Thoracic aorta (tissue), 2 donors: ENCODE results near the gene TNNI3K. TPM values are rescaled to one million over a fixed set of nuclear protein-coding genes. Genes with fewer than 3 reads are reported as not detected.
A peak's percentile ranks its signal among the peaks of the same experiment; 100 is the strongest.

Experiments used
- ATAC-seq: fragments of 150-250 bp; one replicate; pipeline ENCODE4 v1.8.0; 2017; ENCODE audit warnings: low read depth; ENCODE audit not compliant: insufficient number of reproducible peaks, low FRiP score
- DNase-seq: peaks from one replicate; pipeline ENCODE4 v3.0.0-alpha.2; 2020; ENCODE audit warnings: low spot score
- H3K27ac ChIP-seq, 2 donors: fragments of 200-600 bp; sonication (generic); 1 replicate in 1 of 2; 2 replicates in 1 of 2; pipeline ENCODE4 v1.5.1; 2016; ENCODE audit warnings: mild to moderate bottlenecking in 2 of 2, moderate library complexity in 2 of 2
- H3K27me3 ChIP-seq: fragments of 200-600 bp; sonication (generic); replicated peaks from 2 replicates; pipeline ENCODE4 v1.6.0; 2016; ENCODE audit warnings: mild to moderate bottlenecking; ENCODE audit not compliant: insufficient read depth
- H3K36me3 ChIP-seq: fragments of 200-600 bp; sonication (generic); one replicate; pipeline ENCODE4 v1.5.1; 2016
- H3K4me1 ChIP-seq, 2 donors: fragments of 200-600 bp; sonication (generic); 1 replicate in 1 of 2; 2 replicates in 1 of 2; pipeline versions ENCODE4 v1.5.1 to v1.6.0; 2016; ENCODE audit warnings: low read depth in 2 of 2, mild to moderate bottlenecking in 1 of 2; ENCODE audit not compliant: control insufficient read depth in 1 of 2
- H3K4me3 ChIP-seq: fragments of 200-600 bp; sonication (generic); 2 replicates; pipeline ENCODE4 v1.5.1; 2016; ENCODE audit warnings: mild to moderate bottlenecking
- H3K9me3 ChIP-seq: fragments of 200-600 bp; sonication (generic); 2 replicates; pipeline ENCODE4 v1.5.1; 2016
- total RNA-seq, 2 donors: library from RNA; depleted of rRNA; stranded (reverse); fragments of >200 nt; gene quantifications; one replicate each; pipeline versions ENCODE4 v1.1.0 to v1.2.3, GENCODE V29; 2016
- TF ChIP-seq, protein P1 (sequence below): fragments of 200-600 bp; sonication (generic); IDR thresholded peaks from one replicate; pipeline ENCODE4 v1.5.1; 2019; ENCODE audit warnings: antibody characterized with exemption

Gene TNNI3K
- total RNA-seq, 2 donors from 2014 or later, result 6.6 to 9.7 TPM

DNA sequence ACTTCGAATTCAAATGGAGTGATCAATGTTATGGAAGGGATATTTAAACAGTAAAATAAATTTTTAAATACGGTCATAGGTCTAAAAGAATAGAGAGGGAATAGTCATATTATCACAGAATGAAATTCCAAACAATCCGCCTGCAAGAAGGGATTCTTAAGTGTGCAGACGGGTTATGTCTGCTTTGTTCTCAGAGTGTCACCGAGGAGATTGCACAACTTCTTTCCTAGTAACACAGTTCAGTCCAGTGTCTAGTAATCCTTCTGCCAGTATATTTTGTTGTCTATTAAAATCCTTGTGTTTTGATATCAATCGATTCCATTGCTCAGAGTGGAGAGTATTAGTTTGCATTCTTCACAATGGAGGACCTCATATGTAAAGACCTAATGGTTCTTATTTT lies 228.8 kb downstream of the TNNI3K start:
- TF ChIP-seq, protein P1, sequence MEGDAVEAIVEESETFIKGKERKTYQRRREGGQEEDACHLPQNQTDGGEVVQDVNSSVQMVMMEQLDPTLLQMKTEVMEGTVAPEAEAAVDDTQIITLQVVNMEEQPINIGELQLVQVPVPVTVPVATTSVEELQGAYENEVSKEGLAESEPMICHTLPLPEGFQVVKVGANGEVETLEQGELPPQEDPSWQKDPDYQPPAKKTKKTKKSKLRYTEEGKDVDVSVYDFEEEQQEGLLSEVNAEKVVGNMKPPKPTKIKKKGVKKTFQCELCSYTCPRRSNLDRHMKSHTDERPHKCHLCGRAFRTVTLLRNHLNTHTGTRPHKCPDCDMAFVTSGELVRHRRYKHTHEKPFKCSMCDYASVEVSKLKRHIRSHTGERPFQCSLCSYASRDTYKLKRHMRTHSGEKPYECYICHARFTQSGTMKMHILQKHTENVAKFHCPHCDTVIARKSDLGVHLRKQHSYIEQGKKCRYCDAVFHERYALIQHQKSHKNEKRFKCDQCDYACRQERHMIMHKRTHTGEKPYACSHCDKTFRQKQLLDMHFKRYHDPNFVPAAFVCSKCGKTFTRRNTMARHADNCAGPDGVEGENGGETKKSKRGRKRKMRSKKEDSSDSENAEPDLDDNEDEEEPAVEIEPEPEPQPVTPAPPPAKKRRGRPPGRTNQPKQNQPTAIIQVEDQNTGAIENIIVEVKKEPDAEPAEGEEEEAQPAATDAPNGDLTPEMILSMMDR, result no peak
- no peak for DNase-seq
- H3K9me3 ChIP-seq, result no peaks in the 10 kb centered on the region

DNA sequence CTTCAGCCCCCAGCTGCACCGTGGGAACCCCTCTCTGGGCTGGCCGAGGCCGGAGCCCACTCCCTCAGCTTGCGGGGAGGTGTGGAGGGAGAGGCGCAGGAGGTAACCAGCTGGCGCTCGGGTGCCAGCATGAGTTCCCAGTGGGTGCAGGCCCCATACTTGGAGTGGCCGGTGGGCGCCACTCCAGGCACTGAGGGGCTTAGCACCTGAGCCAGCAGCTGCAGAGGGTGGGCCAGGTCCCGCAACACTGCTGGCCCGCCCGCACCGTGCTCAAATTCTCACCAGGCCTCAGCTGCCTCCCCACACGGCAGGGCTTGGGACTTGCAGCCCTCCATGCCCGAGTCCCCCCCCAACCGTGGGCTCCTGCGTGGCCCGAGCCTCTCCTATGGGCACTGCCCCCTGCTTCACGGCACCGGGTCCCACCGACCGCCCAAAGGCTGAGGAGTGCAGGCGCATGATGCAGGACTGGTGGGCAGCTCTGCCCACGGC lies 230.1 kb downstream of the TNNI3K start:
- Histone ChIP-seq H3K27ac (no peak overlapping the region), H3K27me3 (no peaks in the 10 kb centered on the region), H3K9me3 (no peaks in the 10 kb centered on the region), H3K4me1 (peaks cover 8 to 11% of the 10 kb centered on the region in 2 donors), H3K36me3 (no peaks in the 10 kb centered on the region), H3K4me3 (no peak overlapping the region)
- ATAC-seq (no peak), DNase-seq (no peak)
- TF ChIP-seq, protein P1, result no peak

More for the DNA sequence above, 228.8 kb downstream of the TNNI3K start:
- H3K36me3 ChIP-seq, result no peaks in the 10 kb centered on the region
- no peak overlapping the region for H3K4me3 ChIP-seq
- H3K27ac ChIP-seq, result no peak overlapping the region
- ATAC-seq, result no peak
- peaks cover 0 to under 1% of the 10 kb centered on the region in 2 donors for H3K4me1 ChIP-seq
- H3K27me3 ChIP-seq, result no peaks in the 10 kb centered on the region

DNA sequence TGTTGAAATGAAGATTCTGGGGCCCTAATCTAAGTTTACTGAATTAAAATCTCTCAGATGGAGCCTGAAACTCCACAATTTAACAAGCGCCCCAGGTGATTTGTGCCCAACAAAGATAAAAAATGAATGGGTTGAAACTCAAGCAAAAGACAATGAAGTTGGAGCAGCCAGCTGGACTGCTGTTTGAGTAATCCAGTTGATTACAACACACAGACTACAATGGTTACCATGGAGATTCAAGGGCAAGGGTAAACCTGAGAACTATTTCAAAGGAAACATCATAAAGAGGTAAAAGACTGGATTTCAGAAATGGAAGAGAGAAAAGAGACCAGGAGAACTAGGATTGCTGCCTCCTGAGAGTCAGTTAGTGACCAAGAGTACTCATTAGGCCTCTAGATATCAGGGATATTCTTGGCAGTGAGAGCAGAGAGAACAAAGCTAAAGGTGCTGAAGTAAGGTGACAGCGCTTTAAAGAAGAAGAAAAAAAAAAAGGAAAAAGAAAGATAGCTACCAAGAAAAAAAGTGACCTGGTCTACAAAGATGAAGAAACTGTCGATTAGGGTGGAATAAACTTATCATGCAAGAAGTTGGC lies 232.7 kb downstream of the TNNI3K start:
- Histone ChIP-seq H3K4me1 (peaks cover 13 to 31% of the 10 kb centered on the region in 2 donors), H3K27ac (no peak overlapping the region), H3K27me3 (no peaks in the 10 kb centered on the region), H3K9me3 (no peaks in the 10 kb centered on the region), H3K4me3 (no peak overlapping the region), H3K36me3 (no peaks in the 10 kb centered on the region)
- no peak for DNase-seq
- no peak for ATAC-seq
- TF ChIP-seq, protein P1, result no peak

DNA sequence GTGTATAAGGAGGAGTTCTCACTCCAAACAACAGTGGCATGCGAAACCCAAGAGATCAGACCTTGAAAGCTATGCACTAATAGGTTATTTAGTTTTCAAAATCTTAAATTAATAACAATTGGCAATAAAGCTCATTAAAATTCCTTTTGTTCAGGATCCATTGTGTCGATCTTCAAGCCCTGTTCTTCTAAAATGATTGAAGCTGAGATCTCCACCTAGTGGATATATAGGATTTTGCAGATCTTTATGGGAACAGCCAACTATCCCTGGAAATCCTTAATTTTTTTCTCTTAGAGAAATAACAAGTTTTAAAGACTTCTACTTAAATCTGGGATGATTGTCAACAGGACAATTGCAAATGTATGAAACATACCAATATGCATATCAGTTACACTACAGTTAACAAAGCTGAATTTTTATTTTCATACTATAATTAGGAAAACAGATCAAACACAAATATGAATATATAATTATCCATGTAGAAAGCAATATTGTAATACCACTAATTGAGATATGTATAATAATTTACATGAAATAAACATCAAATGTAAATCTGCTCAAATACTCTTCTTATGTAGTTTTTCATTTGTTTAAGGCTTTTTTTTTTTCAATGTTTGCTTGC lies 233.9 kb downstream of the TNNI3K start:
- Histone ChIP-seq H3K4me3 (no peak overlapping the region), H3K9me3 (no peaks in the 10 kb centered on the region), H3K27ac (no peak overlapping the region), H3K36me3 (no peaks in the 10 kb centered on the region), H3K4me1 (peaks cover 13 to 31% of the 10 kb centered on the region in 2 donors), H3K27me3 (no peaks in the 10 kb centered on the region)
- no peak for ATAC-seq
- no peak for DNase-seq
- TF ChIP-seq, protein P1, result peak; percentile 53

DNA sequence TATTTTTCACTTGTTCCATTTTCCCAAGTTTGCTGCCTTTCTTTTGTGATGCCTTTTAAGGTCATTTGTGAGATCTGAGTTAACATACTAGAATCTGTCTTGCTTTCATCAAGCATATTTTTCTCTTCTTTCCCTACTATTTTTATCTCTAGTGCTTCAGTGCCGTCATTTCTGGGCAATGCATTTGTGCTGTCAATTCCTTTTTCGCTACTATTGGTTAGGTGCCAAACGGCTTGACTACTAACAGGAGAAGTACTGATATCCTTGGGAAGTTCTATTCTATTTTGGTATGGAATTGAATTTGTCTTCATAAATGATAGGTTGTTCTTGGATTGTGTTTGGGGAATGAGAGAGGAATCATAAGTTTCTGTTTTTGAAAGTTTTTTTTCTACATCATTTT lies 235.1 kb downstream of the TNNI3K start:
- H3K27ac ChIP-seq, result peak overlapping the region in 1 of 2 donors; percentile 39
- peaks cover 13 to 31% of the 10 kb centered on the region in 2 donors for H3K4me1 ChIP-seq
- no peaks in the 10 kb centered on the region for H3K27me3 ChIP-seq
- TF ChIP-seq, protein P1, result no peak
- H3K36me3 ChIP-seq, result no peaks in the 10 kb centered on the region
- no peak for ATAC-seq
- peak overlapping the region; percentile 25 for H3K4me3 ChIP-seq
- H3K9me3 ChIP-seq, result no peaks in the 10 kb centered on the region
- no peak for DNase-seq
